Stomach (tissue), 9 donors: ENCODE data around the gene ATXN1. TPM values are rescaled to one million over a fixed set of nuclear protein-coding genes. Genes with fewer than 3 reads are reported as not detected.

Experiments used
- DNase-seq, 2 donors: peaks; one replicate each; pipeline versions ENCODE4 v3.0.0 to v3.0.0-alpha.2; 2013 to 2019
- H3K27ac ChIP-seq, 5 donors: fragments of 200-600 bp in 4 of 5; sonication (generic) in 4 of 5; one replicate each; pipeline ENCODE4 v1.5.1; 2013 to 2019; ENCODE audit warnings: mild to moderate bottlenecking in 1 of 5, moderate library complexity in 1 of 5
- H3K27me3 ChIP-seq, 3 donors: fragments of 200-600 bp; sonication (generic); one replicate each; pipeline ENCODE4 v1.5.1; 2017 to 2019; ENCODE audit warnings: mixed run types in 1 of 3
- H3K36me3 ChIP-seq, 4 donors: fragments of 200-600 bp; sonication (generic); 1 replicate in 3 of 4; 2 replicates in 1 of 4; pipeline ENCODE4 v1.5.1; 2016 to 2019
- H3K4me1 ChIP-seq, 4 donors: fragments of 200-600 bp; sonication (generic); one replicate each; pipeline ENCODE4 v1.5.1; 2016 to 2019
- H3K4me3 ChIP-seq, 4 donors: fragments of 200-600 bp; sonication (generic) in 3 of 4; one replicate each; pipeline ENCODE4 v1.5.1; 2016 to 2019; ENCODE audit warnings: mild to moderate bottlenecking in 1 of 4
- H3K9me3 ChIP-seq, 4 donors: fragments of 200-600 bp; sonication (generic); one replicate each; pipeline ENCODE4 v1.5.1; 2016 to 2019
- EP300 ChIP-seq: sonication (generic); formaldehyde crosslinking; IDR thresholded peaks from one replicate; pipeline ENCODE4 v1.6.1; 2017; ENCODE audit warnings: antibody characterized with exemption
- POLR2A ChIP-seq, 4 donors: fragments of 450-650 bp; IDR thresholded peaks; one replicate each; pipeline ENCODE4 v1.6.1; 2016; ENCODE audit warnings: antibody characterized with exemption in 4 of 4, control low read depth in 2 of 4, mild to moderate bottlenecking in 1 of 4, moderate library complexity in 1 of 4
- POLR2AphosphoS5 ChIP-seq, 3 donors: sonication (generic); formaldehyde crosslinking; IDR thresholded peaks; one replicate each; pipeline ENCODE4 v1.6.1; 2016; ENCODE audit warnings: antibody characterized with exemption in 3 of 3
- WGBS, 5 donors: extraction: QIAGEN DNeasy Blood & Tissue Kit in 3 of 5; methylation state at CpG; one replicate each; pipeline versions ENCODE4 v1.1.5 to v1.1.7; 2013 to 2018; 5-methylcytosine and 5-hydroxymethylcytosine counted together
- intact Hi-C: fragments of 100-400 bp; cut with DNase I; formaldehyde crosslinking; loops from one replicate; pipeline ENCODE4 v1.15.1; 2023; ENCODE audit warnings: low total_unique reads
- polyA plus RNA-seq, 3 donors: library from polyadenylated mRNA; stranded (reverse); fragments of 200-250 nt; gene quantifications; one replicate each; pipeline ENCODE4 v1.2.3, GENCODE V29; 2013
- total RNA-seq, 5 donors: library from RNA; depleted of rRNA; stranded (reverse); fragments of >200 nt; gene quantifications; one replicate each; pipeline versions ENCODE4 v1.1.0 to v1.2.3, GENCODE V29; 2014 to 2016
- TF ChIP-seq, protein P1 (sequence below), 7 experiments: fragments of 450-650 bp in 4 of 7; fragments of 200-600 bp in 3 of 7; sonication (generic) in 3 of 7; IDR thresholded peaks; one replicate each; pipeline ENCODE4 v1.5.1; 2016 to 2019; ENCODE audit warnings: antibody characterized with exemption in 7 of 7, control low read depth in 2 of 7, mild to moderate bottlenecking in 1 of 7
- donor health status: healthy with polysubstance abuse.
- donor health status: Bipolar disorder and iron deficiency.
- donor health status: healthy.

The ATXN1 gene
- total and polyA plus RNA-seq, 8 donors: 5.2 to 106 (median 39.0) TPM

DNA sequence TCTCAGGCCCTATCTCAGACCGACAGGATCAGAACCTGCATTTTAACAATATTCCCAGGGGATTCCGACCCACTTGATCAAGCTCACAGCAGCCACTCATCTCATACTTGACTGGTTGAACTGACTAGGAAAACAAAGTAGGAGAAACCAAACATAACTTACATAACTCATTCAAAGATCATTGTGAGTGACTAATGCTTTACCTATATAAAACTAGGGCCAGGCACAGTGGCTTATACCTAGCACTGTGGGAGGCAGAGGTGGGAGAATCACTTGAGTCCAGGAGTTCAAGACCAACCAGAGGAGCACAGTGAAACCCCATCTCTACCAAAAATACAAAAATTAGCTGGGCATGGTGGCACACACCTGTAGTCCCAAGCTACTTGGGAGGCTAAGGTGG lies 251.0 kb downstream of the ATXN1 start:
- WGBS, 5 donors: 82 to 97% (median 93%) methylated on average over 2 of the region's 2 CpGs
- H3K4me1 ChIP-seq: peaks cover 15 to 54% (median 37%) of the 10 kb centered on the region in 4 donors
- intact Hi-C loops: loop anchor here (5.0 kb wide), 1 partner anchor 262 kb away; no protein-coding TSS in a partner anchor
- H3K4me3 ChIP-seq: no peak overlapping the region
- no peaks in the 10 kb centered on the region for H3K9me3 ChIP-seq
- H3K36me3 ChIP-seq: no peaks in the 10 kb centered on the region
- DNase-seq: no peak
- TF ChIP-seq EP300 (no peak), POLR2A (IDR thresholded peaks at IDR 0.05) (no peak), POLR2AphosphoS5 (IDR thresholded peaks at IDR 0.05) (no peak)
- TF ChIP-seq, protein P1, sequence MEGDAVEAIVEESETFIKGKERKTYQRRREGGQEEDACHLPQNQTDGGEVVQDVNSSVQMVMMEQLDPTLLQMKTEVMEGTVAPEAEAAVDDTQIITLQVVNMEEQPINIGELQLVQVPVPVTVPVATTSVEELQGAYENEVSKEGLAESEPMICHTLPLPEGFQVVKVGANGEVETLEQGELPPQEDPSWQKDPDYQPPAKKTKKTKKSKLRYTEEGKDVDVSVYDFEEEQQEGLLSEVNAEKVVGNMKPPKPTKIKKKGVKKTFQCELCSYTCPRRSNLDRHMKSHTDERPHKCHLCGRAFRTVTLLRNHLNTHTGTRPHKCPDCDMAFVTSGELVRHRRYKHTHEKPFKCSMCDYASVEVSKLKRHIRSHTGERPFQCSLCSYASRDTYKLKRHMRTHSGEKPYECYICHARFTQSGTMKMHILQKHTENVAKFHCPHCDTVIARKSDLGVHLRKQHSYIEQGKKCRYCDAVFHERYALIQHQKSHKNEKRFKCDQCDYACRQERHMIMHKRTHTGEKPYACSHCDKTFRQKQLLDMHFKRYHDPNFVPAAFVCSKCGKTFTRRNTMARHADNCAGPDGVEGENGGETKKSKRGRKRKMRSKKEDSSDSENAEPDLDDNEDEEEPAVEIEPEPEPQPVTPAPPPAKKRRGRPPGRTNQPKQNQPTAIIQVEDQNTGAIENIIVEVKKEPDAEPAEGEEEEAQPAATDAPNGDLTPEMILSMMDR (IDR thresholded peaks at IDR 0.05): no peak
- H3K27me3 ChIP-seq: no peaks in the 10 kb centered on the region
- no peak overlapping the region for H3K27ac ChIP-seq

DNA sequence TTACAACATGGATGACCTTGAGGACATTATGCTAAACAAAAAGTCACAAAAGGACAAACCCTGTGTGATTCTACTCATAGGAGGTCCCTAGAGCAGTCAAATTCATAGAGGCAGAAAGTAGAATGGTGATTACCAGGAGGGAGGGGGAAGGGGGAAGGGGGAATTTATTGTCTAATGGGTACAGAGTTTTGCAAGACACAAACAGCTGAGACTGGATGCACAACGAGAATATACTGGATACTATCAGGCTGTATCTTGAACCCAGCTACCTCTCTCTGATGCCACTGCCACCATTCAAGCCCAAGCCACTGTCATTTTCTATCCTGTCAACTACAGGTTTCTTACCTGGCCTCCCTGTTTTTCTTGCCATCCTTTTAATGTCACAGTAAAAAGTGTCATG lies 252.3 kb downstream of the ATXN1 start:
- H3K4me1 ChIP-seq: peaks cover 13 to 57% (median 39%) of the 10 kb centered on the region in 4 donors
- 74 to 93% (median 82%) methylated on average over 1 of the region's 1 CpG for WGBS, 5 donors
- H3K27ac ChIP-seq: no peak overlapping the region
- no peaks in the 10 kb centered on the region for H3K9me3 ChIP-seq
- H3K4me3 ChIP-seq: no peak overlapping the region
- DNase-seq: no peak
- intact Hi-C loops: no loop called here
- no peaks in the 10 kb centered on the region for H3K36me3 ChIP-seq
- no peaks in the 10 kb centered on the region for H3K27me3 ChIP-seq
- TF ChIP-seq POLR2AphosphoS5 (IDR thresholded peaks at IDR 0.05): no peak
- TF ChIP-seq POLR2A (IDR thresholded peaks at IDR 0.05): no peak
- TF ChIP-seq, protein P1 (IDR thresholded peaks at IDR 0.05): no peak
- no peak for TF ChIP-seq EP300

DNA sequence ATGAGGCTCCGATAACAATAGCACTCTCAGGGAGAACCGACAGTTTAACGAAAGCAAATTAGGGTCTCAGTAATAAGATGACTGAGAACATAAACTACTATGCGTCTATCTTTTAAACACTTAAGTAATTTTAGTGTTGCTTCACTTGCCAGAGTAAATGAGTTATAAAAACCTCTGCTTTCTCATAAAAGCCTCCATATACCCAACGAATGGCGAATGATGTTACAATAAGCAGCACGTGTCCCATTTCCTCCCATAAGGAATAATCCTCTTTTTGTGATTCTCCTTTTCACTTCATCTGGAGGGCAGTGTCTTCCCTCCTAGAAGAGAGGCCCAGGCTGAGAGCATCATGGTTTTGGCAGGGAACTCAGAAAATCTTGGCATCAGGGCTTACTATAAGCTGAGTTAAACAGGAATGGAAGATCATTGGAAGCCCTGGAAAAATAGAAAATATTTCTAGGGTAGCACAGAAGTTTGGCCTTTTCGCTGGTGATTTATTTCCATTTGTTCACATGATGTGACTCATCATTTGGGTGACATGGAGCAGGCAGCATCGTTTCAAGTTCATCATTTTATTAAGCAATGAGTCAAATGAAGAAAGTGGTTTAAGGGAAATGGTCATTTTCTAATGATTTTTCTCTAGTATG lies 255.4 kb downstream of the ATXN1 start:
- H3K4me1 ChIP-seq: peaks cover 0 to 27% (median 13%) of the 10 kb centered on the region in 4 donors
- H3K27me3 ChIP-seq: no peaks in the 10 kb centered on the region
- WGBS, 5 donors: 61 to 82% (median 72%) methylated on average over 9 of the region's 9 CpGs
- TF ChIP-seq EP300 (no peak), POLR2A (IDR thresholded peaks at IDR 0.05) (no peak), POLR2AphosphoS5 (IDR thresholded peaks at IDR 0.05) (peak in 1 of 3 donors; percentile 45)
- H3K9me3 ChIP-seq: no peaks in the 10 kb centered on the region
- no peaks in the 10 kb centered on the region for H3K36me3 ChIP-seq
- DNase-seq: peak in 1 of 2 donors; percentile 90
- intact Hi-C loops: no loop called here
- H3K27ac ChIP-seq: peak overlapping the region in 2 of 5 donors; percentile 7 to 17
- H3K4me3 ChIP-seq: no peak overlapping the region

DNA sequence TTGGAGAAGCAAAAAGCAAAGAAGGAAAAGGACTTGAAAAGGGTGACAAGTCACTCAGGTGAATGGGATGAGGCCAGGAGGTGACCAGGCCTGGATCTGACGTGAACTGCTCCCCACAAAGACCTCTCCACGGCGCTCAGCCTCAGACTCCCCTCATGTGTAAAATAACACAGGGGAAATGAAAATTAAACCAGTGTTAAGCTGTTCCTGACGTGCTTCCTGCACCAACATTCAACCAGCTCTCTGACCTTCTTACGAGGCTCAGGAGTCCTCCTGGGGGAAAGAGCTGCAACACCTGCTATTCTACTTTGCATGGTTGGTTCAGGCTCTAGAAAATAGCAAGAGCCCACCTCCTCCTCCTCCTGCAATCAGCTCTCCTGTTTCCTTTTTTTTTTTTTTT lies 256.7 kb downstream of the ATXN1 start:
- Histone ChIP-seq H3K27me3 (no peaks in the 10 kb centered on the region), H3K27ac (peak overlapping the region in 1 of 5 donors; percentile 6), H3K4me3 (no peak overlapping the region), H3K36me3 (no peaks in the 10 kb centered on the region), H3K4me1 (peaks cover 0 to 27% (median 10%) of the 10 kb centered on the region in 4 donors), H3K9me3 (no peaks in the 10 kb centered on the region)
- intact Hi-C loops: no loop called here
- TF ChIP-seq POLR2AphosphoS5 (IDR thresholded peaks at IDR 0.05) (no peak), EP300 (no peak), POLR2A (IDR thresholded peaks at IDR 0.05) (no peak)
- TF ChIP-seq, protein P1 (IDR thresholded peaks at IDR 0.05): no peak
- 74 to 89% (median 83%) methylated on average over 5 of the region's 5 CpGs for WGBS, 5 donors
- DNase-seq: no peak

DNA sequence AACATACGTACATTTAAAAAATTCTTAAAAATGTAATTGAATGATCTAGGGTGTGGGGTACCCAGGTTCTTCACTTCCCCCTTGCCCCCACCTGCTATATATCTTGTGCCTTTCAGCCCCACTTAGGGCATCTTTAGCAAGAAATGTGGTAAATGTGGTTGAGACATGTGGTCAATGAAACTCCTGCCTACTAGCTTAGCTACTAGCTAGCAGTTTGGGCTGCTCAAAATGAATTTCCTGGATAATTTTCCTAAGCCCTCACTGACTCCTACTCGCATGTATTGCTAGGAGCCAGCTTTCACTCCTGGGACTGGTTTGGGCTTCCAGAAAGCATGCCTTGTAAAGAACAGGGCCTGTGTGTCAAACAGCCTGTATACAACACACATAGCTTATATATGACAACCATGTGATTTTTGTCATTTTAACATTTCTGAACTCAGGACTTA lies 257.3 kb downstream of the ATXN1 start:
- H3K27ac ChIP-seq: no peak overlapping the region
- WGBS, 5 donors: 77 to 87% (median 83%) methylated on average over 2 of the region's 2 CpGs
- H3K4me1 ChIP-seq: peaks cover 0 to 27% (median 10%) of the 10 kb centered on the region in 4 donors
- TF ChIP-seq POLR2A (IDR thresholded peaks at IDR 0.05): no peak
- TF ChIP-seq POLR2AphosphoS5 (IDR thresholded peaks at IDR 0.05): no peak
- TF ChIP-seq, protein P1 (IDR thresholded peaks at IDR 0.05): no peak
- no peak for TF ChIP-seq EP300
- peak in 1 of 2 donors; percentile 56 for DNase-seq
- H3K4me3 ChIP-seq: no peak overlapping the region
- H3K36me3 ChIP-seq: no peaks in the 10 kb centered on the region
- H3K9me3 ChIP-seq: no peaks in the 10 kb centered on the region
- H3K27me3 ChIP-seq: no peaks in the 10 kb centered on the region
- intact Hi-C loops: no loop called here
